ENCODE data around the gene NSD2.

The NSD2 gene

GRCh38 chr4:1882850-1883271 lies 11.7 kb downstream of the NSD2 start:
- DNase-seq (ENCODE audit: low read depth): no peak
- H3K4me3 ChIP-seq (ENCODE audit: low read length): no peak overlapping the region
- no peak for TF ChIP-seq CTCF (IDR thresholded peaks at IDR 0.05; ENCODE audit: insufficient read depth, low read depth, low read length, missing control alignments)

GRCh38 chr4:1883583-1883982 lies 12.4 kb downstream of the NSD2 start:
- DNase-seq (ENCODE audit: low read depth): no peak
- TF ChIP-seq CTCF (IDR thresholded peaks at IDR 0.05; ENCODE audit: insufficient read depth, low read depth, low read length, missing control alignments): no peak
- no peak overlapping the region for H3K4me3 ChIP-seq (ENCODE audit: low read length)

- TF ChIP-seq CTCF (IDR thresholded peaks at IDR 0.05; ENCODE audit: insufficient read depth, low read depth, low read length, missing control alignments): no peak
- H3K4me3 ChIP-seq (ENCODE audit: low read length): no peak overlapping the region
- DNase-seq (ENCODE audit: low read depth): no peak
Measured at GRCh38 chr4:1885414-1885813, 14.2 kb downstream of the NSD2 start.

- no peak overlapping the region for H3K4me3 ChIP-seq (ENCODE audit: low read length)
- DNase-seq (ENCODE audit: low read depth): no peak
- TF ChIP-seq CTCF (IDR thresholded peaks at IDR 0.05; ENCODE audit: insufficient read depth, low read depth, low read length, missing control alignments): no peak
Measured at GRCh38 chr4:1887052-1887451, 15.9 kb downstream of the NSD2 start.

GRCh38 chr4:1890979-1891570 lies 19.9 kb downstream of the NSD2 start:
- no peak for TF ChIP-seq CTCF (IDR thresholded peaks at IDR 0.05; ENCODE audit: insufficient read depth, low read depth, low read length, missing control alignments)
- DNase-seq (ENCODE audit: low read depth): no peak
- no peak overlapping the region for H3K4me3 ChIP-seq (ENCODE audit: low read length)

GRCh38 chr4:1895971-1896657 lies 24.9 kb downstream of the NSD2 start:
- H3K4me3 ChIP-seq (ENCODE audit: low read length): no peak overlapping the region
- no peak for DNase-seq (ENCODE audit: low read depth)
- no peak for TF ChIP-seq CTCF (IDR thresholded peaks at IDR 0.05; ENCODE audit: insufficient read depth, low read depth, low read length, missing control alignments)

- DNase-seq (ENCODE audit: low read depth): no peak
- TF ChIP-seq CTCF (IDR thresholded peaks at IDR 0.05; ENCODE audit: insufficient read depth, low read depth, low read length, missing control alignments): no peak
- H3K4me3 ChIP-seq (ENCODE audit: low read length): no peak overlapping the region
Measured at GRCh38 chr4:1896658-1896991, 25.4 kb downstream of the NSD2 start.
